ENCODE data around the gene PSMD13. TPM values are rescaled to one million over a fixed set of nuclear protein-coding genes. Genes with fewer than 3 reads are reported as not detected.
A peak's percentile ranks its signal among the peaks of the same experiment; 100 is the strongest.
"Not testable (repeated sequence)": the region's sequence is repeated elsewhere in the genome, so short reads cannot be mapped to it uniquely, and the experiment has no call there.

Gene PSMD13
- 71.9 TPM for total RNA-seq

DNA sequence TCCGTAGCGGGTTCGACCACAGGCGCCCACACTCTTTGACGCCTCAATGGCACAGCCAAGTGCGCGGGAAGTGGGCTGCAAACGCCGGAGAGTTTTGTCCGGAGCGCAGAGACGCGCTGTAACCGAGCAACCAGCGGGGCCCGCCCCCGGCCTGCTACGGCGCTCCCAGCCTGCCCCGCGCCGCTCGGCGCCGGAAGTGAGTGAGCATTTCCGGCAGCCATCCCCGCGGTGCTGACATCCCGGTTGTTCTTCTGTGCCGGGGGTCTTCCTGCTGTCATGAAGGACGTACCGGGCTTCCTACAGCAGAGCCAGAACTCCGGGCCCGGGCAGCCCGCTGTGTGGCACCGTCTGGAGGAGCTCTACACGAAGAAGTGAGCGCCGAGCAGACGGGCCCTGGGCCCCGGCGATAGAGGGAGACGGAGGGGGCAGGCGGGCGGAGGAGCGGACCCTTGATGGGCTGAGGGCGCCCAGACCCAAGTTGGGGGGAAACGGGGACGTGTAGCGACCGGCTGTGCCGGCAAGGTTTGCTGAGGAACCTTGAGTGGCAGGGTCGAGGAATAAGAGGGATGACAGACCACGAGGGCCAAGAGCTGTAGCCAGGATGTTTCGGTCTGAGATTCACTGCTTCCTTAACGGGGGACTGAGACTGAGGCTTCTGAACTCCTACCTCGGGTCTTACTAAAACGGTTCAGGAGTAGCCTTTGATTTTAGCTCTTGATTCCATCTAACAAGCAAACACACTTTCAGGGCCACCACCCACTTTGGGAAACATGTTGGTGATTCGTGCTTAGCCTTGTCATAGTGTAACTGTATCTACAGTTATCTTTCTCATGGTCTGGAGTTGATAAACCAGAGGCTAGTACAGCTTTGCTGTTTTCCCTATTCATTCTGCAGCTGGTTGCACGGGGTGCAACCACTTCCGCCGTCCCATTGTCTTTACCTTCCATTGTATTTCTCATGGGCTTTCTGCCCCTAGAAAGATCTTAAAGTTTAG is at the start of gene PSMD13:
PSMD13 (plus strand) TSS at position 203 of the 994 bp plus-strand sequence; CDS start at position 277, 74 bp downstream.
- no peak for DNase-seq (ENCODE audit: extremely low spot score in 2 of 2)
- Histone ChIP-seq H3K27ac (peak within 1 kb of the TSS; percentile 90), H3K36me3 (peaks cover 0 to 13% of the 10 kb centered on the region in 2 donors), H3K9me3 (no peaks in the 10 kb centered on the region), H3K4me3 (peak within 1 kb of the TSS; percentile 60 to 92), H3K4me1 (peaks cover 25% of the 10 kb centered on the region), H3K27me3 (no peaks in the 10 kb centered on the region)
- intact Hi-C loops (cut with DNase I), result no loop called here
- no peak for TF ChIP-seq CTCF (IDR thresholded peaks at IDR 0.05)
- peak in 1 of 2 donors; percentile 39 for TF ChIP-seq POLR2A (IDR thresholded peaks at IDR 0.05)
- peak; percentile 89 to 90 for TF ChIP-seq POLR2AphosphoS5 (IDR thresholded peaks at IDR 0.05; ENCODE audit: insufficient read depth in 1 of 2, low read depth in 1 of 2)

GRCh38 chr11:189200-189783 is 47.5 kb upstream of the PSMD13 start:
- H3K4me3 ChIP-seq; intact Hi-C loops (cut with DNase I); H3K27ac ChIP-seq; H3K4me1 ChIP-seq; H3K27me3 ChIP-seq; H3K36me3 ChIP-seq; H3K9me3 ChIP-seq: not testable (repeated sequence)
- peak in 1 of 2 donors; percentile 22 for DNase-seq (ENCODE audit: extremely low spot score in 2 of 2)

DNA sequence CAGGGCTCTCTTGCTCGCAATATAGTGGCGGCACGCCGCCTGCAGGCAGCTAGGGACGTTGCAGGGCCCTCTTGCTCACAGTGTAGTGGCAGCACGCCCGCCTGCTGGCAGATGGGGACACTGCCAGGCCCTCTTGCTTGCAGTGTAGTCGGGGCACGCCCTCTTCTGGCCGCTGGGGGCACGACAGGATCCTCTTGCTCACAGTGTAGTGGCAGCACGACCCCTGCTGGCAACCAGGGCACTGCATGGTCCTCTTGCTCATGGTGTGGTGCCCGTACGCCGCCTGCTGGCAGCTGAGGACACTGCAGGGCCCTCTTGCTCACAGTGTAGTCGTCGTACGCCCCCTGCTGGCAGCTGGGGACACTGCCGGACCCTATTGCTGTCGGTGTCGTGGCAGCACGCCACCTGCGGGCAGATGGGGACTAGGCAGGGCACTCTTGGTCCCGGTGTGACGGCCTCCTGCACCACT is 46.9 kb upstream of the PSMD13 start:
- H3K36me3 ChIP-seq; H3K4me1 ChIP-seq; DNase-seq (ENCODE audit: extremely low spot score in 2 of 2); H3K27ac ChIP-seq; H3K9me3 ChIP-seq; H3K27me3 ChIP-seq; intact Hi-C loops (cut with DNase I); H3K4me3 ChIP-seq: not testable (repeated sequence)

DNA sequence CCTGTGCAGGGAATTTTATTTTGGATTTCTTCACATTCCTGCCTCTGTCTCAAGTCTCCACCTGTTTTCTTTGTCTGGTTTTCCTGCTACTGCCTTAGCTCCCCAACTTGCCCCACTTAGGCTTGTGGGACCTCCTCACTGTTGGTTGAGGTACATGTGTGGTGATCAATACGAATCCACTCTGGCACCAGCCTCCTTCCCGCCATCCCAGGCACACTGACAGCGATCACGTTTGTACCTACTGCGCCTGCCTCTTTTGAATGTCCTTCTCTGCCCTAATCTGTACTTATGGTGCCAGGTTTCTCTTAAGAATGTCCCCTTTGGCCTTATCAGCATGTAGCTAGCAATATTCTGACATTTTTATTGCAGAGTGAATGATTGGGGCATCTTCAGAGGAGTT is 46.2 kb upstream of the PSMD13 start:
- H3K27ac ChIP-seq; H3K9me3 ChIP-seq; H3K4me1 ChIP-seq; H3K36me3 ChIP-seq; DNase-seq (ENCODE audit: extremely low spot score in 2 of 2); intact Hi-C loops (cut with DNase I); H3K4me3 ChIP-seq; H3K27me3 ChIP-seq: not testable (repeated sequence)

- TF ChIP-seq CTCF (IDR thresholded peaks at IDR 0.05), result peak in 2 of 3 experiments; percentile 36 to 38
- H3K4me1 ChIP-seq; H3K36me3 ChIP-seq; intact Hi-C loops (cut with DNase I); H3K9me3 ChIP-seq; DNase-seq (ENCODE audit: extremely low spot score in 2 of 2); H3K4me3 ChIP-seq; H3K27ac ChIP-seq; H3K27me3 ChIP-seq: not testable (repeated sequence)
These were observed 45.0 kb upstream of the PSMD13 start for GRCh38 chr11:191490-192478.

- DNase-seq (ENCODE audit: extremely low spot score in 2 of 2), result not testable (repeated sequence)
These were observed 44.1 kb upstream of the PSMD13 start, which contains the start of gene SCGB1C1 for GRCh38 chr11:192674-193128. Gene SCGB1C1 (plus strand): TSS chr11:193078. CDS start chr11:193100, 22 bp downstream.

GRCh38 chr11:193481-193880 is 43.3 kb upstream of the PSMD13 start:
- H3K27me3 ChIP-seq; intact Hi-C loops (cut with DNase I); H3K27ac ChIP-seq; H3K36me3 ChIP-seq; H3K9me3 ChIP-seq; H3K4me1 ChIP-seq; DNase-seq (ENCODE audit: extremely low spot score in 2 of 2); H3K4me3 ChIP-seq: not testable (repeated sequence)

More at GRCh38 chr11:192674-193128, 44.1 kb upstream of the PSMD13 start, which contains the start of gene SCGB1C1:
- H3K4me1 ChIP-seq; intact Hi-C loops (cut with DNase I); H3K27ac ChIP-seq; H3K36me3 ChIP-seq; H3K4me3 ChIP-seq; H3K9me3 ChIP-seq; H3K27me3 ChIP-seq: not testable (repeated sequence)

All from vagina (tissue), 2 donors.